H1 (cell line): Measurements from ENCODE around the gene NDST3. TPM values are rescaled to one million over a fixed set of nuclear protein-coding genes. Genes with fewer than 3 reads are reported as not detected.

ENCODE experiments used
- CHD1 ChIP-seq: IDR thresholded peaks from 2 replicates; pipeline ENCODE4 v1.6.1; 2012; ENCODE audit warnings: low read depth, low read length, improper control_type of control experiment
- EGR1 ChIP-seq: IDR thresholded peaks from 2 replicates; pipeline ENCODE4 v1.6.1; 2011; ENCODE audit warnings: low read depth, low read length, borderline replicate concordance
- KDM5A ChIP-seq: fragments of 200-600 bp; IDR thresholded peaks from 2 replicates; pipeline ENCODE4 v1.7.1; 2012; ENCODE audit warnings: mild to moderate bottlenecking, low read length, inconsistent platforms, mixed read lengths
- NANOG ChIP-seq: IDR thresholded peaks from 2 replicates; pipeline ENCODE4 v1.6.1; 2011; ENCODE audit warnings: low read length, low read depth, mild to moderate bottlenecking, inconsistent platforms; ENCODE audit not compliant: insufficient read depth, poor library complexity, severe bottlenecking
- POLR2A ChIP-seq, 2 experiments: IDR thresholded peaks; 1 replicate in 1 of 2; 2 replicates in 1 of 2; pipeline ENCODE4 v1.6.1; 2011; ENCODE audit warnings: low read depth in 2 of 2, low read length in 2 of 2, mild to moderate bottlenecking in 2 of 2; ENCODE audit errors: control extremely low read depth in 1 of 2
- TBP ChIP-seq: IDR thresholded peaks from 2 replicates; pipeline ENCODE4 v1.6.1; 2011; ENCODE audit warnings: low read depth, low read length, improper control_type of control experiment
- polyA plus RNA-seq, 7 experiments: library from polyadenylated mRNA; depleted of rRNA in 3 of 7; stranded (reverse) in 5 of 7; unstranded in 2 of 7; fragments of >200 nt in 5 of 7; fragments of 200-250 nt in 2 of 7; gene quantifications; 1 replicate in 5 of 7; 2 replicates in 1 of 7; 4 replicates in 1 of 7; pipeline versions ENCODE4 v1.2.1 to v1.2.3, GENCODE V29; 2011 to 2013; ENCODE audit warnings: missing spikeins in 2 of 7, mixed read lengths in 2 of 7
- small RNA-seq: library from polyadenylated mRNA; stranded (forward); fragments of <200 nt; extraction: miRNeasy Mini kit (QIAGEN cat#:217004); gene quantifications from one replicate; pipeline ENCODE3, GENCODE V24; 2013; ENCODE audit not compliant: insufficient read depth
- total RNA-seq: library from RNA; stranded (reverse); fragmentation: NEBNext Ultra II Directional; extraction: Animal tissue kit (Norgen Biotek cat#: 25700); gene quantifications from 2 replicates; pipeline ENCODE4 v1.2.1, GENCODE V29; 2021
- TF ChIP-seq, protein P1 (sequence below), 3 experiments: IDR thresholded peaks; 1 replicate in 2 of 3; 2 replicates in 1 of 3; pipeline versions ENCODE4 v1.5.1 to v1.6.1; 2011; ENCODE audit warnings: low read length in 3 of 3, mild to moderate bottlenecking in 3 of 3, inconsistent platforms in 2 of 3, low read depth in 1 of 3, moderate library complexity in 1 of 3; ENCODE audit not compliant: insufficient read depth in 1 of 3; ENCODE audit errors: control extremely low read depth in 1 of 3

NDST3 gene
- total and polyA plus RNA-seq, 2 of the 8 experiments (the other 6 are each of a cell fraction or from before 2014, with no cell fraction given) = 0.35 to 0.60 TPM

- TF ChIP-seq KDM5A (no peak), TBP (no peak), CHD1 (no peak), EGR1 (no peak), POLR2A (IDR thresholded peaks at IDR 0.05; ENCODE audit: control extremely low read depth in 1 of 2, low read depth in 2 of 2, low read length in 2 of 2) (no peak), NANOG (no peak)
- TF ChIP-seq, protein P1, sequence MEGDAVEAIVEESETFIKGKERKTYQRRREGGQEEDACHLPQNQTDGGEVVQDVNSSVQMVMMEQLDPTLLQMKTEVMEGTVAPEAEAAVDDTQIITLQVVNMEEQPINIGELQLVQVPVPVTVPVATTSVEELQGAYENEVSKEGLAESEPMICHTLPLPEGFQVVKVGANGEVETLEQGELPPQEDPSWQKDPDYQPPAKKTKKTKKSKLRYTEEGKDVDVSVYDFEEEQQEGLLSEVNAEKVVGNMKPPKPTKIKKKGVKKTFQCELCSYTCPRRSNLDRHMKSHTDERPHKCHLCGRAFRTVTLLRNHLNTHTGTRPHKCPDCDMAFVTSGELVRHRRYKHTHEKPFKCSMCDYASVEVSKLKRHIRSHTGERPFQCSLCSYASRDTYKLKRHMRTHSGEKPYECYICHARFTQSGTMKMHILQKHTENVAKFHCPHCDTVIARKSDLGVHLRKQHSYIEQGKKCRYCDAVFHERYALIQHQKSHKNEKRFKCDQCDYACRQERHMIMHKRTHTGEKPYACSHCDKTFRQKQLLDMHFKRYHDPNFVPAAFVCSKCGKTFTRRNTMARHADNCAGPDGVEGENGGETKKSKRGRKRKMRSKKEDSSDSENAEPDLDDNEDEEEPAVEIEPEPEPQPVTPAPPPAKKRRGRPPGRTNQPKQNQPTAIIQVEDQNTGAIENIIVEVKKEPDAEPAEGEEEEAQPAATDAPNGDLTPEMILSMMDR (IDR thresholded peaks at IDR 0.05; ENCODE audit: control extremely low read depth in 1 of 3, insufficient read depth in 1 of 3, low read depth in 1 of 3, low read length in 3 of 3) = no peak
Measured at GRCh38 chr4:118307643-118308042, 273.4 kb downstream of the NDST3 start (continued).

Small RNA genes lying within 50 kb of the gene (small RNA-seq; reads per million reads assigned to genes)
- not detected for gene SNORA24
